HEK293 (cell line): ENCODE measurements around the gene CTSA.

ENCODE experiments used
- KLF16 ChIP-seq: fragments of 450-650 bp; formaldehyde crosslinking; IDR thresholded peaks from 2 replicates; pipeline ENCODE4 v1.5.1; 2017; ENCODE audit warnings: missing biosample characterization, missing genetic modification characterization
- PRDM1 ChIP-seq: fragments of 450-650 bp; formaldehyde crosslinking; IDR thresholded peaks from 2 replicates; pipeline ENCODE4; 2016; ENCODE audit warnings: missing biosample characterization, missing genetic modification characterization
- TF ChIP-seq, protein P1 (sequence below): fragments of 450-650 bp; formaldehyde crosslinking; IDR thresholded peaks from 2 replicates; pipeline ENCODE4 v1.5.1; 2016; ENCODE audit warnings: missing biosample characterization, missing genetic modification characterization
- TF ChIP-seq, protein P2 (sequence below): fragments of 450-650 bp; formaldehyde crosslinking; IDR thresholded peaks from 2 replicates; pipeline ENCODE4 v1.5.1; 2016; ENCODE audit warnings: missing biosample characterization, missing genetic modification characterization
- TF ChIP-seq, protein P3 (sequence below): fragments of 450-650 bp; formaldehyde crosslinking; conservative IDR thresholded peaks from 2 replicates; pipeline ENCODE4 v1.5.1; 2016; ENCODE audit warnings: low read depth, missing biosample characterization, missing genetic modification characterization
- TF ChIP-seq, protein P4 (sequence below): fragments of 450-650 bp; formaldehyde crosslinking; optimal IDR thresholded peaks from 2 replicates; pipeline ENCODE3; 2016; ENCODE audit warnings: missing biosample characterization, mild to moderate bottlenecking, missing genetic modification characterization

DNA sequence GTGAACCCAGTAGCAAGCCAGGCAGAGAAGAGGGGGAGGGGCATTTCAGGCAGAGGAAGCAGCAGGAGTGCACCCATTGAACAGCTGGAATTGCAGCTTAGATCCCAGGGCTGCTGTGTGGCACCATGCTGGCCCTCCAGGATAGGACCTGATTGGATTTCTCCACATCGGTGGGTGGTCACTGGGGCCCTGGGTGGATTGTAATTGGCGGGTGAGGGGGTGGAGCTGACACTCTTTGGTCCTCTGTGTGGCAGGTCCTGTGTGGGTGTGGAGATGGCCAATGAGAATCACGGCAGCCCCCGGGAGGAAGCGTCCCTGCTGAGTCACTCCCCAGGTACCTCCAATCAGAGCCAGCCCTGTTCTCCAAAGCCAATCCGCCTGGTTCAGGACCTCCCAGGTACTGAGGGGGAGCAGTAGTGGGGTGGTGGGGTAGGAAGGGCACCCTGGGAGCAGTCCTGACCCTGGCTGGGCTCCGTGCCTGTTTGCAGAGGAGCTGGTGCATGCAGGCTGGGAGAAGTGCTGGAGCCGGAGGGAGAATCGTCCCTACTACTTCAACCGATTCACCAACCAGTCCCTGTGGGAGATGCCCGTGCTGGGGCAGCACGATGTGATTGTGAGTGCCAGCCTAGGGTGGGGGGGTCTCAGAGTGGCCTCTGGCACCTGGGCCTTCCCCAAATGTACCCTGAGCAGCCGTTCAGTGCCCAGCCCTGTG is 47.7 kb downstream of the CTSA start:
- TF ChIP-seq, protein P1, sequence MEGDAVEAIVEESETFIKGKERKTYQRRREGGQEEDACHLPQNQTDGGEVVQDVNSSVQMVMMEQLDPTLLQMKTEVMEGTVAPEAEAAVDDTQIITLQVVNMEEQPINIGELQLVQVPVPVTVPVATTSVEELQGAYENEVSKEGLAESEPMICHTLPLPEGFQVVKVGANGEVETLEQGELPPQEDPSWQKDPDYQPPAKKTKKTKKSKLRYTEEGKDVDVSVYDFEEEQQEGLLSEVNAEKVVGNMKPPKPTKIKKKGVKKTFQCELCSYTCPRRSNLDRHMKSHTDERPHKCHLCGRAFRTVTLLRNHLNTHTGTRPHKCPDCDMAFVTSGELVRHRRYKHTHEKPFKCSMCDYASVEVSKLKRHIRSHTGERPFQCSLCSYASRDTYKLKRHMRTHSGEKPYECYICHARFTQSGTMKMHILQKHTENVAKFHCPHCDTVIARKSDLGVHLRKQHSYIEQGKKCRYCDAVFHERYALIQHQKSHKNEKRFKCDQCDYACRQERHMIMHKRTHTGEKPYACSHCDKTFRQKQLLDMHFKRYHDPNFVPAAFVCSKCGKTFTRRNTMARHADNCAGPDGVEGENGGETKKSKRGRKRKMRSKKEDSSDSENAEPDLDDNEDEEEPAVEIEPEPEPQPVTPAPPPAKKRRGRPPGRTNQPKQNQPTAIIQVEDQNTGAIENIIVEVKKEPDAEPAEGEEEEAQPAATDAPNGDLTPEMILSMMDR (tag by site-specific recombination), result no peak
- TF ChIP-seq KLF16 (no peak), PRDM1 (no peak)
- TF ChIP-seq, protein P2, sequence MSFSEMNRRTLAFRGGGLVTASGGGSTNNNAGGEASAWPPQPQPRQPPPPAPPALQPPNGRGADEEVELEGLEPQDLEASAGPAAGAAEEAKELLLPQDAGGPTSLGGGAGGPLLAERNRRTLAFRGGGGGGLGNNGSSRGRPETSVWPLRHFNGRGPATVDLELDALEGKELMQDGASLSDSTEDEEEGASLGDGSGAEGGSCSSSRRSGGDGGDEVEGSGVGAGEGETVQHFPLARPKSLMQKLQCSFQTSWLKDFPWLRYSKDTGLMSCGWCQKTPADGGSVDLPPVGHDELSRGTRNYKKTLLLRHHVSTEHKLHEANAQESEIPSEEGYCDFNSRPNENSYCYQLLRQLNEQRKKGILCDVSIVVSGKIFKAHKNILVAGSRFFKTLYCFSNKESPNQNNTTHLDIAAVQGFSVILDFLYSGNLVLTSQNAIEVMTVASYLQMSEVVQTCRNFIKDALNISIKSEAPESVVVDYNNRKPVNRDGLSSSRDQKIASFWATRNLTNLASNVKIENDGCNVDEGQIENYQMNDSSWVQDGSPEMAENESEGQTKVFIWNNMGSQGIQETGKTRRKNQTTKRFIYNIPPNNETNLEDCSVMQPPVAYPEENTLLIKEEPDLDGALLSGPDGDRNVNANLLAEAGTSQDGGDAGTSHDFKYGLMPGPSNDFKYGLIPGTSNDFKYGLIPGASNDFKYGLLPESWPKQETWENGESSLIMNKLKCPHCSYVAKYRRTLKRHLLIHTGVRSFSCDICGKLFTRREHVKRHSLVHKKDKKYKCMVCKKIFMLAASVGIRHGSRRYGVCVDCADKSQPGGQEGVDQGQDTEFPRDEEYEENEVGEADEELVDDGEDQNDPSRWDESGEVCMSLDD (tag by site-specific recombination), result no peak
- TF ChIP-seq, protein P3, sequence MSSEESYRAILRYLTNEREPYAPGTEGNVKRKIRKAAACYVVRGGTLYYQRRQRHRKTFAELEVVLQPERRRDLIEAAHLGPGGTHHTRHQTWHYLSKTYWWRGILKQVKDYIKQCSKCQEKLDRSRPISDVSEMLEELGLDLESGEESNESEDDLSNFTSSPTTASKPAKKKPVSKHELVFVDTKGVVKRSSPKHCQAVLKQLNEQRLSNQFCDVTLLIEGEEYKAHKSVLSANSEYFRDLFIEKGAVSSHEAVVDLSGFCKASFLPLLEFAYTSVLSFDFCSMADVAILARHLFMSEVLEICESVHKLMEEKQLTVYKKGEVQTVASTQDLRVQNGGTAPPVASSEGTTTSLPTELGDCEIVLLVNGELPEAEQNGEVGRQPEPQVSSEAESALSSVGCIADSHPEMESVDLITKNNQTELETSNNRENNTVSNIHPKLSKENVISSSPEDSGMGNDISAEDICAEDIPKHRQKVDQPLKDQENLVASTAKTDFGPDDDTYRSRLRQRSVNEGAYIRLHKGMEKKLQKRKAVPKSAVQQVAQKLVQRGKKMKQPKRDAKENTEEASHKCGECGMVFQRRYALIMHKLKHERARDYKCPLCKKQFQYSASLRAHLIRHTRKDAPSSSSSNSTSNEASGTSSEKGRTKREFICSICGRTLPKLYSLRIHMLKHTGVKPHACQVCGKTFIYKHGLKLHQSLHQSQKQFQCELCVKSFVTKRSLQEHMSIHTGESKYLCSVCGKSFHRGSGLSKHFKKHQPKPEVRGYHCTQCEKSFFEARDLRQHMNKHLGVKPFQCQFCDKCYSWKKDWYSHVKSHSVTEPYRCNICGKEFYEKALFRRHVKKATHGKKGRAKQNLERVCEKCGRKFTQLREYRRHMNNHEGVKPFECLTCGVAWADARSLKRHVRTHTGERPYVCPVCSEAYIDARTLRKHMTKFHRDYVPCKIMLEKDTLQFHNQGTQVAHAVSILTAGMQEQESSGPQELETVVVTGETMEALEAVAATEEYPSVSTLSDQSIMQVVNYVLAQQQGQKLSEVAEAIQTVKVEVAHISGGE (tag by site-specific recombination), result no peak
- TF ChIP-seq, protein P4, sequence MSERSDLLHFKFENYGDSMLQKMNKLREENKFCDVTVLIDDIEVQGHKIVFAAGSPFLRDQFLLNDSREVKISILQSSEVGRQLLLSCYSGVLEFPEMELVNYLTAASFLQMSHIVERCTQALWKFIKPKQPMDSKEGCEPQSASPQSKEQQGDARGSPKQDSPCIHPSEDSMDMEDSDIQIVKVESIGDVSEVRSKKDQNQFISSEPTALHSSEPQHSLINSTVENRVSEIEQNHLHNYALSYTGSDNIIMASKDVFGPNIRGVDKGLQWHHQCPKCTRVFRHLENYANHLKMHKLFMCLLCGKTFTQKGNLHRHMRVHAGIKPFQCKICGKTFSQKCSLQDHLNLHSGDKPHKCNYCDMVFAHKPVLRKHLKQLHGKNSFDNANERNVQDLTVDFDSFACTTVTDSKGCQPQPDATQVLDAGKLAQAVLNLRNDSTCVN (tag by site-specific recombination), result no peak
